Loucy (cell line): ENCODE measurements around the gene HOXA13.

ENCODE experiments used
- EZH2phosphoT487 ChIP-seq: fragments of 200-600 bp; IDR thresholded peaks from 2 replicates; pipeline ENCODE4 v1.6.1; 2018; ENCODE audit warnings: antibody characterized with exemption, mild to moderate bottlenecking, moderate library complexity, borderline replicate concordance
- TF ChIP-seq, protein P1 (sequence below): fragments of 200-600 bp; sonication (generic); conservative IDR thresholded peaks from 2 replicates; pipeline ENCODE4 v1.5.1; 2014; ENCODE audit warnings: mild to moderate bottlenecking, antibody characterized with exemption, low read length

DNA sequence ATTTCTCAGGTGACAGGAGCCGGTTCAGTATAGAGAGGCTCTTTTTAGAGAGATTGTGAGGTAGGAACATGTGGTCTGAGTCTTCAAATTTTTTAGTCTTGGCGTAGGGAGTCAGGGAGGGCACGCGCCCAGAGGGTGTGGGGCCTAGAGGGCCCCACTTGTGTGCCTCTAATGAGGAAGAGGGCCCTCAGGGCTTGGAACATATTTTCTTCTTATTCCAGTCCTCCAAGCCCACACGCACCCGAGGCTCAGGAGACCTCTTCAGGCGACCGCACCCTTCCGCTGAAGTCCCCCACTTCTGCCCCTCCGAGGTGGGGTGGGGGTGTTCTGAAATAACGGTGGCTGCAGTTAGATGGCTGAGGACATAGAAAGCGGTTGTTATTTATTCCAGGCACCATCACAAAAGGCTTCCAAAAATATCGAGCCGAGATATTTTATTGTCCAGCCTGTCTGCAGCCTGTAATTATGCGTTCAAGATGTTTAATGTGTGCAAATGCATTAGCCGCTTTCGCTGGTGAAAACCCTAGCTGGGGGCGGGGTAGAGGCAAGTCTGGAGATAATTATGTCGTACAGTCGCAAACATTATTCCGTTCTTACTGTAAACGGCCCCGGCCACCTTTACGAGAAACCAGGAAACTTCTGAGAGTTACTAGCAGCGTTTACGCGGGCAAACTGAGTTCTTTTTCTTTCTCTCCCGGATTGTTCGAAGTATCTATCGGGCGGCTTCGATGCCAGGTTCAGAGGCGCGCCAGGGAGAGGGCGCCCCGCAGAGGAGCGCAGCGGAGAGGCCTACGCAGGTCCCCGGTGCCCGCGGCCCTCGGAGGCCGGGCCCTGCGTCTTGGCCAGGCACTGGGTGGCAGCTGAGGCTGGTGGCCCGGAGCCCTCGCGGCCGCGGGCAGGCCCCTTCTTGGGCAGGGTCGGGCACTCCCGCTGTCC, 12.9 kb upstream of the HOXA13 start:
- TF ChIP-seq, protein P1, sequence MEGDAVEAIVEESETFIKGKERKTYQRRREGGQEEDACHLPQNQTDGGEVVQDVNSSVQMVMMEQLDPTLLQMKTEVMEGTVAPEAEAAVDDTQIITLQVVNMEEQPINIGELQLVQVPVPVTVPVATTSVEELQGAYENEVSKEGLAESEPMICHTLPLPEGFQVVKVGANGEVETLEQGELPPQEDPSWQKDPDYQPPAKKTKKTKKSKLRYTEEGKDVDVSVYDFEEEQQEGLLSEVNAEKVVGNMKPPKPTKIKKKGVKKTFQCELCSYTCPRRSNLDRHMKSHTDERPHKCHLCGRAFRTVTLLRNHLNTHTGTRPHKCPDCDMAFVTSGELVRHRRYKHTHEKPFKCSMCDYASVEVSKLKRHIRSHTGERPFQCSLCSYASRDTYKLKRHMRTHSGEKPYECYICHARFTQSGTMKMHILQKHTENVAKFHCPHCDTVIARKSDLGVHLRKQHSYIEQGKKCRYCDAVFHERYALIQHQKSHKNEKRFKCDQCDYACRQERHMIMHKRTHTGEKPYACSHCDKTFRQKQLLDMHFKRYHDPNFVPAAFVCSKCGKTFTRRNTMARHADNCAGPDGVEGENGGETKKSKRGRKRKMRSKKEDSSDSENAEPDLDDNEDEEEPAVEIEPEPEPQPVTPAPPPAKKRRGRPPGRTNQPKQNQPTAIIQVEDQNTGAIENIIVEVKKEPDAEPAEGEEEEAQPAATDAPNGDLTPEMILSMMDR = no peak
- no peak for TF ChIP-seq EZH2phosphoT487
